Loucy (cell line): Measurements from ENCODE around the gene SHISAL1.

Experiments used
- H2AFZ ChIP-seq: fragments of 200-600 bp; sonication (generic); 2 replicates; pipeline ENCODE4 v1.6.0; 2016; ENCODE audit warnings: antibody characterized with exemption, mild to moderate bottlenecking, low read length, moderate library complexity
- H3F3A ChIP-seq: fragments of 200-600 bp; 2 replicates; pipeline ENCODE4 v1.6.0; 2016; ENCODE audit warnings: antibody characterized with exemption, low read depth, mild to moderate bottlenecking
- H3K27me3 ChIP-seq: fragments of 200-600 bp; sonication (generic); 2 replicates; pipeline ENCODE4 v1.6.1; 2014; ENCODE audit warnings: low read length, mild to moderate bottlenecking; ENCODE audit not compliant: insufficient read depth, poor library complexity, severe bottlenecking
- H3K36me3 ChIP-seq: fragments of 200-600 bp; sonication (generic); 2 replicates; pipeline ENCODE4 v1.6.1; 2016; ENCODE audit warnings: low read length; ENCODE audit not compliant: insufficient read depth
- H3K4me1 ChIP-seq: fragments of 200-600 bp; sonication (generic); 2 replicates; pipeline ENCODE4 v1.5.1; 2014; ENCODE audit warnings: low read length, mild to moderate bottlenecking; ENCODE audit not compliant: insufficient read depth, poor library complexity, severe bottlenecking
- H3K4me2 ChIP-seq: fragments of 200-600 bp; sonication (generic); 2 replicates; pipeline ENCODE4 v1.6.0; 2014; ENCODE audit warnings: antibody characterized with exemption, low read length, low read depth, mild to moderate bottlenecking; ENCODE audit not compliant: poor library complexity, severe bottlenecking
- H3K4me3 ChIP-seq: fragments of 200-600 bp; sonication (generic); 2 replicates; pipeline ENCODE4 v1.5.1; 2014; ENCODE audit warnings: low read length, mild to moderate bottlenecking, mixed read lengths; ENCODE audit not compliant: poor library complexity, severe bottlenecking
- H3K79me2 ChIP-seq: fragments of 200-600 bp; sonication (generic); 2 replicates; pipeline ENCODE4 v1.6.1; 2014; ENCODE audit warnings: low read length; ENCODE audit not compliant: insufficient read depth
- H3K9ac ChIP-seq: fragments of 200-600 bp; sonication (generic); 2 replicates; pipeline ENCODE4 v1.6.0; 2014; ENCODE audit warnings: mild to moderate bottlenecking, low read depth, low read length, moderate library complexity; ENCODE audit not compliant: poor library complexity, severe bottlenecking
- H3K9me2 ChIP-seq: fragments of 200-600 bp; sonication (generic); replicated peaks from 2 replicates; pipeline ENCODE4 v1.6.1; 2016; ENCODE audit warnings: low read depth, low read length, mixed read lengths
- H3K9me3 ChIP-seq: fragments of 200-600 bp; sonication (generic); 2 replicates; pipeline ENCODE4 v1.6.1; 2014; ENCODE audit warnings: mild to moderate bottlenecking, antibody characterized with exemption, low read length, low read depth; ENCODE audit not compliant: insufficient read depth
- H4K20me1 ChIP-seq: fragments of 200-600 bp; sonication (generic); 2 replicates; pipeline ENCODE4 v1.6.0; 2014; ENCODE audit warnings: antibody characterized with exemption, low read length, mild to moderate bottlenecking; ENCODE audit not compliant: insufficient read depth, poor library complexity, severe bottlenecking
- EZH2phosphoT487 ChIP-seq: fragments of 200-600 bp; IDR thresholded peaks from 2 replicates; pipeline ENCODE4 v1.6.1; 2018; ENCODE audit warnings: antibody characterized with exemption, mild to moderate bottlenecking, moderate library complexity, borderline replicate concordance
- TF ChIP-seq, protein P1 (sequence below): fragments of 200-600 bp; sonication (generic); conservative IDR thresholded peaks from 2 replicates; pipeline ENCODE4 v1.5.1; 2014; ENCODE audit warnings: mild to moderate bottlenecking, antibody characterized with exemption, low read length

SHISAL1 gene

GRCh38 chr22:44263547-44263946, 49.2 kb downstream of the SHISAL1 start:
- H3F3A ChIP-seq, result no peaks in the 10 kb centered on the region
- H4K20me1 ChIP-seq, result no peaks in the 10 kb centered on the region
- H3K79me2 ChIP-seq, result no peaks in the 10 kb centered on the region
- TF ChIP-seq EZH2phosphoT487, result no peak
- TF ChIP-seq, protein P1, sequence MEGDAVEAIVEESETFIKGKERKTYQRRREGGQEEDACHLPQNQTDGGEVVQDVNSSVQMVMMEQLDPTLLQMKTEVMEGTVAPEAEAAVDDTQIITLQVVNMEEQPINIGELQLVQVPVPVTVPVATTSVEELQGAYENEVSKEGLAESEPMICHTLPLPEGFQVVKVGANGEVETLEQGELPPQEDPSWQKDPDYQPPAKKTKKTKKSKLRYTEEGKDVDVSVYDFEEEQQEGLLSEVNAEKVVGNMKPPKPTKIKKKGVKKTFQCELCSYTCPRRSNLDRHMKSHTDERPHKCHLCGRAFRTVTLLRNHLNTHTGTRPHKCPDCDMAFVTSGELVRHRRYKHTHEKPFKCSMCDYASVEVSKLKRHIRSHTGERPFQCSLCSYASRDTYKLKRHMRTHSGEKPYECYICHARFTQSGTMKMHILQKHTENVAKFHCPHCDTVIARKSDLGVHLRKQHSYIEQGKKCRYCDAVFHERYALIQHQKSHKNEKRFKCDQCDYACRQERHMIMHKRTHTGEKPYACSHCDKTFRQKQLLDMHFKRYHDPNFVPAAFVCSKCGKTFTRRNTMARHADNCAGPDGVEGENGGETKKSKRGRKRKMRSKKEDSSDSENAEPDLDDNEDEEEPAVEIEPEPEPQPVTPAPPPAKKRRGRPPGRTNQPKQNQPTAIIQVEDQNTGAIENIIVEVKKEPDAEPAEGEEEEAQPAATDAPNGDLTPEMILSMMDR, result no peak
- no peaks in the 10 kb centered on the region for H3K9me3 ChIP-seq
- no peak overlapping the region for H3K4me2 ChIP-seq
- no peaks in the 10 kb centered on the region for H3K4me1 ChIP-seq
- no peak overlapping the region for H3K9ac ChIP-seq
- no peak overlapping the region for H3K4me3 ChIP-seq
- no peak overlapping the region for H2AFZ ChIP-seq
- H3K36me3 ChIP-seq, result no peaks in the 10 kb centered on the region
- H3K27me3 ChIP-seq, result no peaks in the 10 kb centered on the region
- H3K9me2 ChIP-seq, result no peaks in the 10 kb centered on the region

- Histone ChIP-seq H3K9me2 (no peaks in the 10 kb centered on the region), H3K4me2 (no peak overlapping the region), H4K20me1 (no peaks in the 10 kb centered on the region), H3K9ac (no peak overlapping the region), H3K79me2 (no peaks in the 10 kb centered on the region), H2AFZ (no peak overlapping the region), H3K36me3 (no peaks in the 10 kb centered on the region), H3K4me3 (no peak overlapping the region), H3K9me3 (no peaks in the 10 kb centered on the region), H3F3A (no peaks in the 10 kb centered on the region), H3K27me3 (no peaks in the 10 kb centered on the region), H3K4me1 (no peaks in the 10 kb centered on the region)
- TF ChIP-seq, protein P1, result no peak
- no peak for TF ChIP-seq EZH2phosphoT487
Measured at GRCh38 chr22:44261861-44262595, 50.7 kb downstream of the SHISAL1 start.

GRCh38 chr22:44261164-44261860, 51.4 kb downstream of the SHISAL1 start:
- no peaks in the 10 kb centered on the region for H3F3A ChIP-seq
- H3K36me3 ChIP-seq, result no peaks in the 10 kb centered on the region
- no peaks in the 10 kb centered on the region for H4K20me1 ChIP-seq
- TF ChIP-seq, protein P1, result no peak
- TF ChIP-seq EZH2phosphoT487, result no peak
- no peaks in the 10 kb centered on the region for H3K79me2 ChIP-seq
- H2AFZ ChIP-seq, result no peak overlapping the region
- H3K9me2 ChIP-seq, result no peaks in the 10 kb centered on the region
- H3K27me3 ChIP-seq, result no peaks in the 10 kb centered on the region
- no peaks in the 10 kb centered on the region for H3K9me3 ChIP-seq
- H3K4me2 ChIP-seq, result no peak overlapping the region
- H3K4me3 ChIP-seq, result no peak overlapping the region
- no peaks in the 10 kb centered on the region for H3K4me1 ChIP-seq
- H3K9ac ChIP-seq, result no peak overlapping the region
